HepG2 (cell line): Measurements from ENCODE around the gene ADGRG1. TPM values are rescaled to one million over a fixed set of nuclear protein-coding genes. Genes with fewer than 3 reads are reported as not detected.
A peak's percentile ranks its signal among the peaks of the same experiment; 100 is the strongest.

Source experiments
- BCLAF1 ChIP-seq: fragments of 450-650 bp; IDR thresholded peaks from 2 replicates; pipeline ENCODE4 v1.6.1; 2017; ENCODE audit warnings: mild to moderate bottlenecking
- CBFB ChIP-seq: sonication (generic); formaldehyde crosslinking; IDR thresholded peaks from 2 replicates; pipeline ENCODE4 v1.4.0; 2020; ENCODE audit warnings: missing genetic modification reagents
- SMAD1 ChIP-seq: sonication (generic); formaldehyde crosslinking; IDR thresholded peaks from 2 replicates; pipeline ENCODE4 v1.4.0; 2020; ENCODE audit warnings: missing genetic modification reagents, low read depth, mild to moderate bottlenecking, borderline replicate concordance
- TGIF2 ChIP-seq: IDR thresholded peaks from 2 replicates; pipeline ENCODE4 v1.6.1; 2016; ENCODE audit warnings: control low read depth, missing compliant biosample characterization
- THAP11 ChIP-seq: IDR thresholded peaks from 2 replicates; pipeline ENCODE4 v1.6.1; 2016; ENCODE audit warnings: missing biosample characterization, missing genetic modification reagents
- ZBTB34 ChIP-seq: sonication (generic); formaldehyde crosslinking; IDR thresholded peaks from 2 replicates; pipeline ENCODE4 v1.8.0; 2022; ENCODE audit warnings: mild to moderate bottlenecking, missing genetic modification reagents
- ZHX1 ChIP-seq: sonication (generic); formaldehyde crosslinking; IDR thresholded peaks from 2 replicates; pipeline ENCODE4 v1.8.1; 2022; ENCODE audit warnings: low read depth, mild to moderate bottlenecking, missing genetic modification reagents
- ZNF142 ChIP-seq: sonication (generic); formaldehyde crosslinking; IDR thresholded peaks from 2 replicates; pipeline ENCODE4 v1.4.0; 2020; ENCODE audit warnings: missing genetic modification reagents
- ZNF710 ChIP-seq: sonication (generic); formaldehyde crosslinking; IDR thresholded peaks from 2 replicates; pipeline ENCODE4 v1.5.0; 2020; ENCODE audit warnings: mild to moderate bottlenecking, missing genetic modification reagents, borderline replicate concordance
- polyA plus RNA-seq, 8 experiments: library from polyadenylated mRNA; depleted of rRNA in 3 of 8; stranded (reverse) in 7 of 8; unstranded in 1 of 8; fragments of >200 nt; fragmentation: Illumina TruSeq in 4 of 8; extraction: Trizol in 4 of 8; gene quantifications; 2 replicates each; pipeline versions ENCODE4 v1.2.1 to v1.2.3, GENCODE V29; 2011 to 2016; ENCODE audit warnings: low read depth in 4 of 8, missing spikeins in 1 of 8, mixed read lengths in 1 of 8; ENCODE audit not compliant: insufficient read depth in 1 of 8
- total RNA-seq, 5 experiments: library from RNA; depleted of rRNA; stranded (reverse); fragments of >200 nt; fragmentation: Illumina TruSeq; extraction: Trizol; gene quantifications; 2 replicates each; pipeline ENCODE4 v1.2.3, GENCODE V29; 2016; ENCODE audit warnings: low read depth in 1 of 5

The ADGRG1 gene
- total and polyA plus RNA-seq, 2 of the 13 experiments (the other 11 are each of a cell fraction or from before 2014, with no cell fraction given) = 2.7 to 5.9 TPM

GRCh38 chr16:57606847-57607501, 21.5 kb upstream of the ADGRG1 start (continued):
- TF ChIP-seq ZNF142 = 0 out of 2 replicates have a peak, but pooled peaks have one; percentile 5
- TF ChIP-seq ZBTB34 (CRISPR knock-in tag) = peak; percentile 90
- no peak for TF ChIP-seq BCLAF1
- TF ChIP-seq SMAD1 (CRISPR knock-in tag) = peak; percentile 68; the same call in 1 of the 2 replicates
- no peak for TF ChIP-seq TGIF2 (CRISPR knock-in tag)
- TF ChIP-seq ZNF710 (CRISPR knock-in tag) = peak; percentile 12; the same call in 1 of the 2 replicates
- peak; percentile 55; the same call in 1 of the 2 replicates for TF ChIP-seq CBFB (CRISPR knock-in tag)
- TF ChIP-seq THAP11 (CRISPR knock-in tag) = peak; percentile 36; the same call in 1 of the 2 replicates
- no peak for TF ChIP-seq ZHX1 (CRISPR knock-in tag)
